Mucosa of stomach (tissue), 1 donor: ENCODE measurements around the gene TARM1.

Experiments used
- H3K27me3 ChIP-seq: one replicate; pipeline ENCODE4 v1.7.0; 2013; ENCODE audit warnings: mild to moderate bottlenecking, low read length; ENCODE audit not compliant: control insufficient read depth, insufficient read depth
- H3K36me3 ChIP-seq: one replicate; pipeline ENCODE4 v1.7.0; 2013; ENCODE audit warnings: low read length; ENCODE audit not compliant: control insufficient read depth, insufficient read depth
- H3K4me1 ChIP-seq: one replicate; pipeline ENCODE4 v1.7.0; 2013; ENCODE audit warnings: mild to moderate bottlenecking, low read length; ENCODE audit not compliant: control insufficient read depth, insufficient read depth
- H3K4me3 ChIP-seq: one replicate; pipeline ENCODE4 v1.7.0; 2013; ENCODE audit warnings: low read length
- H3K9ac ChIP-seq: one replicate; pipeline ENCODE4 v1.7.0; 2013; ENCODE audit warnings: mild to moderate bottlenecking, low read length, moderate library complexity
- H3K9me3 ChIP-seq: one replicate; pipeline ENCODE4 v1.7.0; 2013; ENCODE audit warnings: mild to moderate bottlenecking, low read length, moderate library complexity; ENCODE audit not compliant: control insufficient read depth
- donor health status: Pancreatic carcinoma.

Gene TARM1

DNA sequence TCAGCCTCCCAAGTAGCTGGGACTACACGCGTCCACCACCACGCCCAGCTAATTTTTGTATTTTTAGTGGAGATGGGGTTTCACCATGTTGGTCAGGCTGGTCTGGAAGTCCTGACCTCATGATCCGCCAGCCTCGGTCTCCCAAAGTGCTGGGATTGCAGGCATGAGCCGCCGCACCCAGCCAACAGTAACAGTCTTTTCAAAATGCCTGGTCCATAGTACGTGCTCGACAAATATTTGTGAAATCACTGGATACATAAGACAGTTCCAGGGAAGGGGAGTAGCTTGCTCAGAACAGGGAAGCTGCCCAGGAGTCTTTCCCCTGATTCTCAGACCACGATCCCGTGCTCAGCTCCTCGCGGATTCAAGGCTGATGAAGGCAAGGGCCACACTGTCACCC is 59.2 kb downstream of the TARM1 start:
- H3K27me3 ChIP-seq: no peaks in the 10 kb centered on the region
- H3K36me3 ChIP-seq: no peaks in the 10 kb centered on the region
- peaks cover 20% of the 10 kb centered on the region for H3K4me1 ChIP-seq
- H3K4me3 ChIP-seq: no peak overlapping the region
- no peaks in the 10 kb centered on the region for H3K9me3 ChIP-seq
- no peak overlapping the region for H3K9ac ChIP-seq

DNA sequence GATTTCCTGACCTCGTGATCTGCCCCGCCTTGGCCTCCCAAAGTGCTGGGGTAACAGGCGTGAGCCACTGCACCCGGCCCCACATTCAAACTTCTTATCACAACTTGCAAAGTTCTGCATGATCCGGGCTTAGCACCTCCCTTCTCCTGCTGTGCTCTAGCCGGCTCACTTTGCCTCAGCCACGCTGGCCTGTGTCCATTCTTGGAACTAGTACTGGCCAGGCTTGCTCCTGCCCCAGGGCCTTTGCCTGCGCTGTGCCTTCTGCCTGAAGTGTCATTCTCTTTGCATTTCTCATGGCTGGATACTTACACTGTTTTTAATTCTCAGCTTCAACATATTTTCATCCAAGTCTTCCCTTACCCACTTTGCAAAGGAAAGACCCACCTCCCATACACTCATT is 59.8 kb downstream of the TARM1 start:
- Histone ChIP-seq H3K36me3 (no peaks in the 10 kb centered on the region), H3K4me1 (peaks cover 20% of the 10 kb centered on the region), H3K27me3 (no peaks in the 10 kb centered on the region), H3K9me3 (no peaks in the 10 kb centered on the region), H3K4me3 (no peak overlapping the region), H3K9ac (no peak overlapping the region)
